LNCaP clone FGC (cell line): ENCODE measurements around the gene REEP5.
"Not testable (repeated sequence)": the region's sequence is repeated elsewhere in the genome, so short reads cannot be mapped to it uniquely, and the experiment has no call there.

Experiments used
- DNase-seq: peaks from one replicate; pipeline ENCODE4 v3.0.0-alpha.2; 2011; ENCODE audit warnings: low read depth
- H3K4me3 ChIP-seq: 2 replicates; pipeline ENCODE4 v1.5.1; 2011; ENCODE audit warnings: mild to moderate bottlenecking, low read depth, low read length, control low read depth
- TF ChIP-seq, protein P1 (sequence below): IDR thresholded peaks from 2 replicates; pipeline ENCODE4 v1.5.1; 2012; ENCODE audit warnings: mild to moderate bottlenecking; ENCODE audit not compliant: control insufficient read depth, insufficient read depth; ENCODE audit errors: extremely low read depth

REEP5 gene

DNA sequence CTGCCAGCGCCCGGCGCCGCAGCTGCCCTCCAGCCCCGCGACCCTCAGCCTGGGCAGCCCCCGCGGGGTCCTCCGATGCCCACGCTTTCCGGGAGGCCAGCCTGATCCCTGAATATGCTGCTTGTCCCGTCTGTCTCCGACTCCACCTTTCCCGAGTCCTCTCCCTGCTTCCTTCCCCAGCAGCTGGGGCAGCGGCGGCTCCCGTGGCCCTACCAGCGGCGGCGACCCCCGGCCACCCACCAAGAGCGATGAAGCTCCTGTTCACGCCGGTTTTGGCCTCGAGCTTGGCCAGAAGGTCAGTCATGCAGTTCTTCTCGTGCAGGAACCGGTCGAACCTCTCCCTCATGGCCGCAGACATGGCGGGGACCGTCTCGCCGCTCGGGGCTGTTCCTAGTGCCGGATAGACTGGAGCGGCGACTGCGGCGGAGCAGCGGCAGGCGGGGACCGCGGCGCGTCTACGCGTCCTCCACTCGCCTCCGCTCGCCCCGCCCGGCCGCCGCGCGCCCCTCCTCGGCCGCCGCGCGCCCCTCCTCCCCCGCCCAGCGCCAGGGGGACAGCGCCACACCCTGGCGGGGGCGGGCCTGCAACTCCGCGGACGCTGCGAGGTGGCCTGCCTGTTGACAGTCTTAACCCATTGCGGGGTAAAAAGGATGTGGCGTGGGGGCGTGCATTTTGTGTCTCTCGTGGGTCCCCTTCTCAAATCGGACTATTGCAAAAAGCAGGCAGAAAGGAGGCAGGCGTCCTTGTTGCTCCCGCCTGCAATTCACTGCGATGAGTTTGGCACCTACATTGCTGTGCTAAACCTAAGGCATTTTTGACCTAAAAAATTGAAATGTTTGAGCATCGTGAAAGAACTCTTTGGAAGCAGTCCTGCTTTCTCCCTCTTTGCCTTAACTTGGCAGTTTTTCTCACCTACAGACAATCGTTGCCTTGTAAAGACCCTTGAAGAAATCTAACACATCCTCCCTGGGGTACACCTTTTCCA, at the start of gene REEP5:
REEP5 (minus strand) TSS at position 395 of the 985 bp plus-strand sequence; CDS start at position 358, 37 bp downstream.
- peak; percentile 59 for DNase-seq
- TF ChIP-seq, protein P1, sequence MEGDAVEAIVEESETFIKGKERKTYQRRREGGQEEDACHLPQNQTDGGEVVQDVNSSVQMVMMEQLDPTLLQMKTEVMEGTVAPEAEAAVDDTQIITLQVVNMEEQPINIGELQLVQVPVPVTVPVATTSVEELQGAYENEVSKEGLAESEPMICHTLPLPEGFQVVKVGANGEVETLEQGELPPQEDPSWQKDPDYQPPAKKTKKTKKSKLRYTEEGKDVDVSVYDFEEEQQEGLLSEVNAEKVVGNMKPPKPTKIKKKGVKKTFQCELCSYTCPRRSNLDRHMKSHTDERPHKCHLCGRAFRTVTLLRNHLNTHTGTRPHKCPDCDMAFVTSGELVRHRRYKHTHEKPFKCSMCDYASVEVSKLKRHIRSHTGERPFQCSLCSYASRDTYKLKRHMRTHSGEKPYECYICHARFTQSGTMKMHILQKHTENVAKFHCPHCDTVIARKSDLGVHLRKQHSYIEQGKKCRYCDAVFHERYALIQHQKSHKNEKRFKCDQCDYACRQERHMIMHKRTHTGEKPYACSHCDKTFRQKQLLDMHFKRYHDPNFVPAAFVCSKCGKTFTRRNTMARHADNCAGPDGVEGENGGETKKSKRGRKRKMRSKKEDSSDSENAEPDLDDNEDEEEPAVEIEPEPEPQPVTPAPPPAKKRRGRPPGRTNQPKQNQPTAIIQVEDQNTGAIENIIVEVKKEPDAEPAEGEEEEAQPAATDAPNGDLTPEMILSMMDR, result peak; percentile 98
- H3K4me3 ChIP-seq, result peak within 1 kb of the TSS; percentile 79

DNA sequence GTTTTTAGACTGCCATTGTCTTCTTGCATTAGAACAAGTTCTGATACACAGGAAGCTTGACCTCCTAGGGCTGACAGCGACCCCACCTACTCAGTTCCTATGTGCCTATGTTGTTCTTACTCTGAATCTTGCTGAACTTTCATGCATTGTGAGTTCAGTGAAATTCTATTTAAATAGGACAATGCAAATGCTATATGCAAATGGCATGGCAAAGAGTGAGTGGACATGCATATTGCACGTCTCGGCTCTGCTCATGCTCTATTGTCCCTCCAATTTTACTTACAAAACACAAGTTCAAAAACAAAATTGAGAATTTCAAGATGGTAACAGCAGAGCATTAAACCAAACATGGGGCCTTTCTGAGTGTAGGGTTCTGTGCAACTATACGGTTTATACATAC, 49.2 kb upstream of the REEP5 start:
- TF ChIP-seq, protein P1, result no peak
- no peak for DNase-seq
- H3K4me3 ChIP-seq, result no peak overlapping the region

DNA sequence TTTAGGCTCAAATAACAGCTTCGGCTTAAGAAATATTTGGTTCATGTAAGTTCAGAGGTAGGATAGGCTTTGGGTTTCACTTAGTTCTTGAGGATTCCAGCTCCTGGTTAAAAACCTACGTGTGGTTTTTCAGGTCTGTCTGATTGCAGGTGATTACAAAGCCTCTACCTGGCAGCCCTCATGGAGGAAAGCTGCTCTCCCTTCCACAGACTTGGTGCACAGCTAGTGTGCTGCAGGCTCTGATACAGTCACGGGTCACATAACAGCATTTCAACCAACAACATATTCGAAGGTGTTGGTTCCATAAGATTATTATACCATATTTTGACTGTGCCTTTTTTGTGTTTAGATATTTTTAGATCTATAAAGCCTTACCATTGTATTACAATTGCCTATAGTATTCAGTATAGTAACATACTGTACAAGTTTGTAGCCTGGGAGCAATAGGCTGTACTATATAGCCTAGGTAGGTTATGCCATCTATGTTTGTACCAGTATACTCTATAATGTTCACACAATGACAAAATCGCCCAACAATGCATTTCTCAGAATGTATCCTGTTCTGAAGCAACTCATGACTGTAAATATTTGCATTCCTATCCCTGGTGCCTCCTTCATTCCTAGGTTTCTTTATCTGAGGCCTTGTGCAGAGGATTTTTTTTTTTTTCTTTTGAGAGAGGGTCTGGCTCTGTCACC, 46.5 kb upstream of the REEP5 start:
- TF ChIP-seq, protein P1, result no peak
- no peak for DNase-seq

DNA sequence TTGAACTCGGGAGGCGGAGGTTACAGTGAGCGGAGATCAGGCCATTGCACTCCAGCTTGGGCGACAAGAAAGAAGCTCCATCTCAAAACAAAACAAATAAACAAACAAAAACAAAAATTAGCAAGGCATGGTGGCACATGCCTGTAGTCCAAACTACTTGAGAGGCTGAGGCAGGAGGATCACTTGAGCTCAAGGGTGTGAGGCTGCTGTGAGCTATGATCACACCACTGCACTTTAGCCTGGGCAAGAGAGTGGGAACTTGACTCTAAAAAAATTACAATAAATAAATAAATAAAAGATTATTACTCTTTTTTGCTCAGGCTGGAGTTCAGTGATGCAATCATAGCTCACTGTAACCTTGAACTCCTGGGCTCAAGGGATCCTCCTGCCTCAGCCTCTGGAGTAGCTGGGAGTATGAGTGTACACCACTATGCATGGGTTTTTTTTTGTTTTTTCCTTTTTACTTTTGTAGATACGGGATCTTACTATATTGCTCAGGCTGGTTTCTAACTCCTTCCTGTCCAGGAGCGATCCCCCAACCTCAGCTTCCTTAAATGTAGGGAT, 45.6 kb upstream of the REEP5 start:
- no peak overlapping the region for H3K4me3 ChIP-seq
- TF ChIP-seq, protein P1, result no peak
- no peak for DNase-seq

More for the DNA sequence above, 46.5 kb upstream of the REEP5 start:
- no peak overlapping the region for H3K4me3 ChIP-seq

DNA sequence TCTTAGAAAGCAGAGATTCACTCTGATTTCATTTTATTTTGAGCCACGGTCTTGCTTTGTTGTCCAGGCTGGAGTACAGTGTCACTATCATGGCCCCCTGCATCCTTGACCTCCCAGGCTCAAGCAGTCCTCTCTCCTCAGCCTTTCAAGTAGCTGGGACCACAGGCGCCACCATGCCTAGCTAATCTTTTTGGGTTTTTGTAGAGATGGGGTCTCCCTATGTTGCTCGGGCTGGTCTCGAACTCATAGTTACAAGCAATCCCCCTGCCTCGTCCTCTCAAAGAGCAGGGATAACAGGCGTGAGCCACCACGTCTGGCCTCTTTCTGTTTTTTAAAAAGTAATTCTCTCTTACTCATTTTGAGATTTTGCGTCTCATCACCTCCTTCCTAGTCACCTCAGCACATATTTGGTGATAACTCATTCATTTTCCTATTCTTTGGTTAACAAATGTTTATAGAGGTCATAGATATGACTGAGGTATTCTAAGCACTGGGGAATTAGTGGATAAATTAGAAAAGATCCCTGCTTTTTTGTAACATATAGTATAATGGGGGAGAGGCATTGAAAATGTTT, 43.8 kb upstream of the REEP5 start:
- DNase-seq, result no peak
- H3K4me3 ChIP-seq, result no peak overlapping the region
- TF ChIP-seq, protein P1, result no peak

DNA sequence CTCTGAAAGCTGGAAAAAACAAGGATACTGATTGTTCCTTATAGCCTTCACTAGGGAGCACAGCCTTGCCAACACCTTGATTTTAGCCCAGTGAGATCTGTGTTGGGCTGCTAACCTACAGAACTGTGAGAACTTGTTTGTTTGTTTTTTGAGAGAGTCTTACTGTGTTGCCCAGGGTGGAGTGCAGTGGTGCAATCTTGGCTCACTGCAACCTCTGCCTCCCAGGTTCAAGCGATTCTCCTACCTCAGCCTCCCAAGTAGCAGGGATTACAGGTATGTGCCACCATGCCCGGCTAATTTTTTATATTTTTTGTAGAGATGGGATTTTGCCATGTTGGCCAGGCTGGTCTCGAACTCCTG, 41.3 kb upstream of the REEP5 start:
- H3K4me3 ChIP-seq, DNase-seq: not testable (repeated sequence)
